GM21360 (cell line): ENCODE results near the gene STK32C.

Source experiments
- ATAC-seq: cut with Tn5 transposase; IDR thresholded peaks from one replicate; pipeline ENCODE4 v1.9.1; 2021; ENCODE audit warnings: mild to moderate bottlenecking, moderate library complexity; ENCODE audit not compliant: unreplicated experiment

STK32C gene

DNA sequence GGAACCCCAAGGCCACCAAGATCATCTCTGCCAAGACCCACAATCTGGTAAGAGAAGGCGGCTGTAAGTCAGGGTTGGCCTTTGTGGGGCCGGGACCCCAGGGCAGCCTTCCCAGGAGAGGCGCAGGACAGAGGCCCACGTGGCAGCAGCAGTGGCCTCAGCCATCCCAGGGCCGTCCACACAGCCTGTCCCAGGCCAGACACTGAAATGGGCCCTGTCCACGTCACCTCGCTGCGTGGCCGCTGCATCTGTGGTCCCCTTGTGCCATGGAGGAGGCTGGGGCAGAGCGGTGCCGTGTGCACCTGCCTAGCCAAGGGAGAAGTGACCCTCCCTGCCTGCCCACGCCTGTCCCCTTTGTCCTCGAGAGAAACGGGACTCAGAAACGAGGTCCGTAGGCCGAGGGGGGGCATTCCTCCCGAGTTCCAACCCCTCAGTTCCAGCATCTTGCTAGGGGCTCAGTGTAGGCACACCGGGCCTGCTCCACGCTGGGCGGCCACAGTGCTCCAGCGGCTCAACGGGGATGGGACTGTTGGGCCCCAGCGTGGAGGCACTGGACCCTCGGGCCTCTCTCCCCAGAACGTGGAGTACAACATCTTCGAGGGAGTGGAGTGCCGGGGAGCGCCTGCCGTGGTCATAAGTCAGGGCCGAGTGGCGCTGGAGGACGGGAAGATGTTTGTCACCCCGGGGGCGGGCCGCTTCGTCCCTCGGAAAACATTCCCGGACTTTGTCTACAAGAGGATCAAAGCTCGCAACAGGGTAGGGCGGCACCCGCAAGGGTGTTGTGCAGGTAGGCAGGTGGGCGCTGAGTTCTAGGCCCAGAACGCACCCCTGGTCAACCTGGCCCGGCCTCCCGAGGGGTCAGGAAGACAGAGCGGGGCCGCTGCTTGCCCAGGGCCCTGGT is 105.4 kb downstream of the STK32C start:
- ATAC-seq = no peak

DNA sequence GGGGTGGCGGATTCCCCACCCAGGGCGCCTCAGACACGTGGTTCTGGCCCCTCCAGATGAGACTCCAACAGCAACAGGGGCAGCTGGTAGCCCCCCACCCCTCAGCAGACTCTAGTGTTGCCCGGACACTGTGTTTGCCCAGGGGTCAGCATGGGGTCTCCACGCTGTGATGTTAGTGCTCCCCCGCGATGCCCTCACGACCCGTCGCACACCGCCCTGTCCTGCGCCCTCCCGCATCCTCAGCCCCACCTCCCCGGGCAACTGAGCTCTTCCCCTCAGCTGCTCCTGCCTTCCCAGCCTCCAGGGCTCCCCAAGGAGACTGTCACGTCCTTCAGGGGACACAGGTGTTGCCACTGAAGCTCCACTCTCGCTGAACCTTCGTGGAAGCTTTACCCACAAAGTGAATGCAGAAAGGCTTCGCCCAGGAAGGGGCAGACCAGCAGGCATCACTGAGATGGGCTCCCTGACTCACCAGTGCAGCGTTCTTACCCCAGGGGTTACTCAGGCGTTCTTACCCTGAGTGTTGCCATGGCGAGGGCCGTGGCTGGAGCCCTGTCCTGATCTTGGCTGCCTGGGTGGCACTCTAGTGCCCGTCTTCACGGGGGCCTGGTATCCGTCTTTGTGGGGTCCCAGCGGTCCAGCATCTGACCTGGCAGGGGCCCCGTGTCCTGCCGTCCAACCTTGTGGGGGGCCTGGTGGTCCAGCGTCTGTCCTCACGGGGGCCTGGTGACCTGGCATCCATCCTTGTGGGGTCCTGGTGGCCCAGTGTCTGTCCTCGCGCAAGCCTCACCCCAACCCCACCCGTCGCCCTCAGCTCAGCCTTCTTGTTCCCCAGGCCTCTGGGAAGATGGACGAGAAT is 106.4 kb downstream of the STK32C start:
- no peak for ATAC-seq

DNA sequence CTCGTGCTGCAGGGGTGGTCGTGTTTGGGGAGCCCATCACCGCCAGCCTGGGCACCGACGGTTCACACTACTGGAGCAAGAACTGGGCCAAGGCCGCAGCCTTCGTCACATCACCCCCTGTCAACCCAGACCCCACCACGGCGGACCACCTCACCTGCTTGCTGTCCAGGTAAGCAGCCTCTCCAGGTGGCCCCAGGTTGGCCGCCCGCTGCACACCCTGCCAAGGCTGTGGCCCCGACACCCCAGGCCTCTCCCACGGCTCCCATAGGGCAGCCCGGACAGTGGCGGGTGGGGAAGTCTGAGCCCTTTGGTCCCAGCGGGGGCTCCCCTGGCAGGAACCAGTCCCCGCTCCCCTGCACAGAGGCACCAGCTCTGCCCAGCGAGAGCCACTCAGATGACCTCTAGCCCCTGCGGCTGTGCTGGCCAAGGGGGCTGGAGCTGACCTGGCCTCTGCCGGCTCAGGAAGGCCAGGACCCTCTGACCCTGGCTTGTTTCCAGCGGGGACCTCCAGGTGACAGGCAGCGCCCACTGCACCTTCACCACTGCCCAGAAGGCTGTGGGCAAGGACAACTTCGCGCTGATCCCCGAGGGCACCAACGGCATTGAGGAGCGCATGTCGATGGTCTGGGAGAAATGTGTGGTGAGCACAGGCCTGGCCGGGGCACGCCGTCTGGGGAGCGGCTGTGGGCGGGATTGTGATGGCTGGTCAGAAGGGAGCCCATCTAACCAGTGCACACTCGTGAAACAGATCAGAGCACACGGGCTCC is 107.2 kb downstream of the STK32C start:
- no peak for ATAC-seq

DNA sequence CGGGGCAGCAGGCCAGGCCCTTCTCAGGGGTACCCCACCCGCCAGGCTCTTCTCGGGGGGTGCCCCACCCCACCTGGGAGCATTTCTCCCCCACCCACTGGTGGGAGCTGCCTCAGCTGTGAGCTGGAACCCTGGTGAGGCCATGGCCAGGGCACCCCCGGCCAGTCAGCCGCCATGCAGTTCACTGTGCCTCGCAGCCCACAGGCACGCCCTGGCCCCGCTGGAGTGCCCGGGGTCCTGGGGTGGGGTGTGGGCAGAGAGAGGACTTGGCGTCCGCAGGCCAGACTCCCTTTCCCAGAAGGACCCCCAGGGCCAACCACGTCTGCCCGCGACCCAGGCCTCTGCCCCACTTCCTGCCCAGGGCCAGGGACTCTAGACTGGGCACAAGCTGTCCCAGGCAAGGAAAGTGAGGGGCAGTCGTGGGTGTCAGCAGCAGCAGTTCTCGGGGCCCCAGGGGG is 107.9 kb downstream of the STK32C start:
- ATAC-seq = no peak

DNA sequence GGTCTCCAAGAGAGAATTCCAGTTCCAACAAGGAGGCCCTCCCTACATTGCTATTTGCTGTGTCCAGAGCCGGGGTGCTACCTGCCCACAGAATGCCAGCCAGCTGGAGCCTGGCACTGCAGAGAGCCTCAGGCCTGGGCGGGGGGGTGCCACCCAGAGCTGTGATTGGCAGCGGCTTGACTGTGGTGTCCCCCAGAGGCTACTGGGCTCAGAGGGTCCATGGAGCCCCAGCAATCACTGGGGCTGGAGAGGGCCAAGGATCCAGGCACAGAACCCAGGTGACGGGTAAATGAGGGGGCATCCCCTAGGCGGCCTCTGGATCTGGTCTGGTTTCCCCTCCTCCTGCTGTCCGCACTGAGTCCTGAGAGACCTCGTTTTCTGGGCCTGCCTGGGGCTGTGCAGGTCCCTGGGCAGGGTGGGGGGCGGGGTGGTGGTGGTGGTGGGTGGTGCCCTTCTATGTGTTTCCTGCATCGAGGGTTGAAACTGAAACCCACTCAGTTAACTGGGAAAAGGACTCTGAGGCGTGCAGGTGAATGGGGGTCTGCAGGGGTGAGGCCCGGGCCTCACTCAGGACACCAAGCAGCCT is 108.4 kb downstream of the STK32C start:
- no peak for ATAC-seq

DNA sequence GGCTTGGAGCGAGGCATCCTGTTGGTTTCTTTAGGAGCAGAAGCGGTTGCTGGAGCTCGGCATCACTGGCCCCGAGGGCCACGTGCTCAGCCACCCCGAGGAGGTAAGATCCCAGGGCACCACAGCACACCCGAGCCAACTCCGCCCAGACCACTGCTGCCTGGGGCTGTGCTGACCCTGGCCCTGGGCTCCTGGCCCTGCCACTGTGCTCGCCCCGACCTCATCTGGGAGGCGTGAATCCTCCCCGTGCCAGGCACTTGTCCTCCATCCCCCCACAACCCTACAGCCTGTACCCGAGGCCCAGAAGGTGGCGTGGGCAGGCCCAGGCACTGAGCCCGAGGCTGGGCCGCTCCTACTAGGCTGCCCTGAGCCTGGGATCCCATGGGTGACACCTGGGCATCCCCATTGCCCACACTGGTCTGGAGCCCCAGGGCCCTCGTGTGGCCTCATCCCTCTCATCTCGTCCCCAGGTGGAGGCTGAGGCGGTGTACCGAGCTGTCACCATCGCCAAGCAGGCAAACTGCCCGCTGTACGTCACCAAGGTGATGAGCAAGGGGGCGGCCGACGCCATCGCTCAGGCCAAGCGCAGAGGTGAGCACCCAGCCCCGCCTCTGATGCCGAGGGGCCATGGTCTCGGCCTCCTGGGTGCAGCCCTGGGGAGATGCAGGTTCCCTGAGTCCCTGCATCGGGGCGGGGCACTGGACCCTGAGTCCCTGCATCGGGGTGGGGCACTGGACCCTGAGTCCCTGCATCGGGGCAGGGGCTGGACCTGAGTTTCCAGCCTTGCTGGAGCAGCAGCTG is 109.2 kb downstream of the STK32C start:
- ATAC-seq = no peak

DNA sequence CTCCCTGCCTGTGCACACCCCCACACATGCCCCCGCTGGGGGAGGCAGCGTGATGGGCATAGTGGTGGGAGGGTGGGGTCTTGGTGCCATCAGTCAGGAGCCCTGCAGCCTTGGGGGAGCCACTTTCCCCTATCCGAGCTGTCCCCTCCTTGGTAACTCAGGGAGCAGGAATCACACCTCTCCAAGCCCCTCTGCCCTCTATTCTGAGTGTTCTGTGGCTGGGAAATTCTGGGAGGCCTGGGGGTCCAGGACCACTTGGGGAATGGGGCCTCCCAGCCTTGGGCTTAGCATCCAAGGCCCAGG is 109.7 kb downstream of the STK32C start:
- ATAC-seq = no peak

DNA sequence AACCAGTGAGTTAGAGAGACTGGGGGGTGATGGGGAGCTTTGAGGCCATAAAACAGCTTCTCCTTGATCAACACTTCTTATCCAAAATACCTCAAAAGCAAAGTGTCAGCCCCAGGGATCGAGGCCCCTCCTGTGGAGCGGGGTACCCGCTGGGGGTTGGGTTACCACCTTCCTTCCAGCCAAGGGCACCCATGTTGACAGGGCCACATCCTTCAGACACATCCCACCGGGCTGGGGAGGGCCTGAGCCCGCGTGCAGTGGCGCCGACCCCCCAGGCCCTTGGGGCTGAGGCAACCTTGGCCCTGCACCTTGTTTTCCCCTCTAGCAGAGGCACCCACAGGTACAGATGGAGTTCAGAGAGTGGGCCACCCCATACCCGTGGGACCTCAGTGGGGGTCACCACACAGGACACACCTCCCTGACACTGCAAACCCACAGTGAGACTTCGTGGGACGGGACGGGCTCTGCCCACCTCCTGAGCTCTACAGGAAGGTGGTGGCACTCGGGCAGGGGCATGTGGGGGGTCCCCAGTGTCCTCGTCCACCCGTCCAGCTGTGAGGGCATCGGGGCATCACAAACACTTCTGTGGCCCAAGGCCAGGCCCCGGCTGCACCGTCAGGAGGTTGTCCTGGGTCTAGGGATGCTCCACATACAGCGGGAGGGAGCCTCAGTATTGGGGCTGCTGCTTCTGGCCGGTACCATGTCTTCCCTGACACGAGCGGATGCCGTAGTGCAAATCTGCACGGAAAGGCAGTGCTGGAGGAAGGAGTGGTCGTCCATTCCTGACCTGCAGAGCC is 110.3 kb downstream of the STK32C start:
- no peak for ATAC-seq

DNA sequence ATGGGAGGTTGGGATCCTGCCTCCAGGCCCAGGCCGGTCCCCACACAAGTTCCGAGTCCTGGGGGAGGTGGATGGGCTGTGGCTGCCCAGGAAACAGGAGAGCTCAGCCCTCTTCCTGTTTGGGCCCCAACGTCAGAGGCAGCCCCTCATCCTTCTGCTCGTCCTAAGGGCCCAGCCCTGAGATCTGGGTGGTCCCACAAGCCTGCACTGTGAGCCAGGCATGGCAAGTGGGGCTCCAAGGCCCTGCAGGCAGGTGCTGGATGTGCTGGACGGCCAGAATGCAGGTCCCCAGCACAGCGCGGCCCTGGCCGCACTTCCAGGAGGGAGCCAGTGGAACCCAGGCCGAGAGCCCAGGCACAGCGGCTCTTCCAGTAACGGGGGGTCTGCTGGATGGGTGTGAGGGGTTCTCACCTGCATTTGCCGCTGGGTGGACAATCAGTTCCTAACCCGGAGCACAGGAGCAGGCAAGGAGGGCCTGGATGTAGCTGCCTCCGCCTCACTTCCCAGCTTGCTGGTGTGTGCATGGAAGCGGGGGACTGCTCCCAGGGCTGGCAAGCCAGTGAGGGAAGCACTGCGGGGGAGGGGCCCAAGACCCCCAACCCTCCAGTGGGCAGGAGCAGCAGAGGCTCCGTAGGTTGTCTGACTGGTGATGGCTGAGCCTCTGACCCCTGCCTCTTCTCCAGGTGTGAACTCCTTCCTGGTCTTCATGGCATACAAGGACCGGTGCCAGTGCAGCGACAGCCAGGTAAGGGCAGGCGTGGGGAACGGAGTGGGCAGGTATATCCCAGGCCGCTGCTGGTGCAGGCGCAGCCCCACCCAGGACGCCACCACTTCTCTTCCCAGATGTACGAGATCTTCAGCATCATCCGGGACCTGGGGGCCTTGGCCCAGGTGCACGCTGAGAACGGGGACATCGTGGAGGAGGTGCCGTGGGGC is 111.3 kb downstream of the STK32C start:
- ATAC-seq = no peak

DNA sequence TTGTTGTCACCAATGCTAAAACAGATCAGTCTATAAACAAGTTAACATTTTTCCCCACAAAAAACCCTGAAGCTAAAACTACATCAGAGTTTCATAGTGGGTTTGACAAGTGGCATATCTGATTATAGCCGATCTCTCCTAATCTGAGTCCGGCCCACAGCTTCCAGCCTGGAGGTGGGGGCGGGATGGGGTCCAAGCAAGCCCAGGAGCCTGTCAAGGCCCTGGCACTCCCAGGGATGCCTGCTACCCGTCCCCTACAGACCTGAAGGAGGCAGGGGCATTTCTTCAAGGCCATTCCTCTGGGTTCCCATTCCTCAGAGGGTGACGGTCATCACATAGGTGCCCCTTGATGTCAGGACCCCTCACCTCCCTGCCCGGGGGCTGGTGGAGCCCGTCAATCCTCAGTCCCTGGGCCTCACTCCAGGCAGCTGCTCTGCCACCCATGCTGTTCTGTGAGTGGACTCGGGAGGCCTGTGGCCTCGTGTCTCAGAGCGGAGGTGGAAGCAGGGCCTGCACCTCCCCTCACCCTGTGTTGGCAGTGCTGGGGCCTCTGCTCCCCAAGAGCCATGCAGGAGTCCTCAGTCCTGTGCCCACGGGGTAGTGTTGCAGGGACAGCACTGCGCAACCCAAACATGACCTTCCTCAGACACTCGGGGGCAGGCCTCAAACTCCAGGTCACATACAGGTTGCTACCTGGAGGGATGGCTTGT is 112.2 kb downstream of the STK32C start:
- no peak for ATAC-seq

DNA sequence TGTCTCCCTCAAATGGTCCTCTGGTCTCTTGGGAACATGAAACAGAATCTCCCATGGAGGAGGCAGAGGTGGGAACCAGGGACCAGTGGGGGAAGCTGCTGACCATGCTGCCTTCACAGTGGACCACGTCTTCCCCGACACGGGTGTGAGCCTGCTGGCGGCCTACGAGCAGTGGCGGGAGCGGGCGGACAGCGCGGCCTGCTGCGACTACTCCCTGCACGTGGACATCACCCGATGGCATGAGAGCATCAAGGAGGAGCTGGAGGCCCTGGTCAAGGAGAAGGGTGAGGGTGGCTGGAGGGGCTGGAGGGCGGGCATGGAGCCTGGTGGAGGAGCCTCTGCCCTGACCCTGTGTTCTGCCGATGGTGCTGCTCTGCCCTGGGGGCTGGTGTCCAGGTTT is 113.0 kb downstream of the STK32C start:
- ATAC-seq = no peak

DNA sequence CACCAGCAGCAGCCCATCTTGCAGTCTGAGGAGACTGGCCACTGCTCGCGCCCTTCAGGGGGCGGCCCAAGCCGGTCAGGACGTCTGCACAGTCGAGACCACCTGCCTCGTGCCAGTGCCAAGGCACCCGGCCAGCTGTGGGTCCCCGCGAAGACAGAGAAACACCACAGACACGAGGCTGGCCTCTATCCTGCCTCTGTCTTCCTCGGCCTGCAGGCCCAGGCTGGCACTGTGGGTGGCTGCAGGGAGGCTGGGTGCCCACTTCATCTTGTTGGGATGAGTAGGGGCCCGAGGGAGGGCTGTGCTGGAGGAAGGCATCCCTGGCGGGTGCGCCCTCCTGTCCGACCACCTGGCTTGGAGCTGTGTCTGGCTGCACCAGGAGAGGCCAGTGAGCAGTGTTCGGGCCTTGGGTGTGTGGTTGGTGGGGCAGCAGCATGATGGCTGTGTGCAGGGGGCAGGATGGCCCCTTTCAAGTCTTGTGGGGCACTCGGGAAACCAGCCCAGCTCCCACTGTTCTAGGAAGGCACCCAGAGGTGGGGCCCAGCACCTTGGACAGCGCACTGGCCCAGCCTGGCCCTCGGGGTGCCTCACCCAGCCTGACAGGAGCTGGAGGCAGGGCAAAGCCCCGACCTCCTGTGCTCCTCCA is 113.7 kb downstream of the STK32C start:
- ATAC-seq = no peak

DNA sequence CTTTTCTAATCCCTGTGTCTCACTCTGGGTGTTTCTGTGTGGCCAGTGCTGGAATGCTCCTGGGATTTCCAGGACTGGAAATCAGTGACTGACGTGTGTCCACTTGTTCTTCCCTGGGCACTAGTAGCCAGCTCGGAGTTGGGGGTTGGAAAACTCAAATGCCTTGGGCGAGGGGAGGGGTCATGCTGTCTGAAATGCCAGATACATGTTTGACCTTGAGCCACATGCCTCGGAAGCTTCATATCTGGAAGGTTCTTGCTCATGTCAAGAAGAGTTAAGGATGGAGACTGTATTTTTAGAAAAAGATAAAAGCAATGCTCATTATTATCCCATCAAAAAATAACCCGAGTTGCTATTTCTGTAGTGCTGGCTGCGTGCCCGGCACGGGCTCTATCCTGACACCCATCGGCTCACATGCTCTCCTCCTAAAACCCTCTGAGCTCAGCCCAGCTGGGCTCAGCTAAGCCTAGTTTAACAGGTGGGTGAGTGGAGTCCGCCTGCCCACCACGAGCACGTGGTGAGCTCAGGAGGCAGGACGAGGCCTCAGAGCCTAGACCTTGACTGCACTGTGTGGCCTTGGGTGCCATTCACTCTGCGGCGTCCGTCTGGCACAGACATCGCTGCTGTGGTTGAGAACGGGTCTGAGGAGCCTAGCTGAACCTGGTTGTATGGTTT is 114.6 kb downstream of the STK32C start:
- ATAC-seq = no peak

DNA sequence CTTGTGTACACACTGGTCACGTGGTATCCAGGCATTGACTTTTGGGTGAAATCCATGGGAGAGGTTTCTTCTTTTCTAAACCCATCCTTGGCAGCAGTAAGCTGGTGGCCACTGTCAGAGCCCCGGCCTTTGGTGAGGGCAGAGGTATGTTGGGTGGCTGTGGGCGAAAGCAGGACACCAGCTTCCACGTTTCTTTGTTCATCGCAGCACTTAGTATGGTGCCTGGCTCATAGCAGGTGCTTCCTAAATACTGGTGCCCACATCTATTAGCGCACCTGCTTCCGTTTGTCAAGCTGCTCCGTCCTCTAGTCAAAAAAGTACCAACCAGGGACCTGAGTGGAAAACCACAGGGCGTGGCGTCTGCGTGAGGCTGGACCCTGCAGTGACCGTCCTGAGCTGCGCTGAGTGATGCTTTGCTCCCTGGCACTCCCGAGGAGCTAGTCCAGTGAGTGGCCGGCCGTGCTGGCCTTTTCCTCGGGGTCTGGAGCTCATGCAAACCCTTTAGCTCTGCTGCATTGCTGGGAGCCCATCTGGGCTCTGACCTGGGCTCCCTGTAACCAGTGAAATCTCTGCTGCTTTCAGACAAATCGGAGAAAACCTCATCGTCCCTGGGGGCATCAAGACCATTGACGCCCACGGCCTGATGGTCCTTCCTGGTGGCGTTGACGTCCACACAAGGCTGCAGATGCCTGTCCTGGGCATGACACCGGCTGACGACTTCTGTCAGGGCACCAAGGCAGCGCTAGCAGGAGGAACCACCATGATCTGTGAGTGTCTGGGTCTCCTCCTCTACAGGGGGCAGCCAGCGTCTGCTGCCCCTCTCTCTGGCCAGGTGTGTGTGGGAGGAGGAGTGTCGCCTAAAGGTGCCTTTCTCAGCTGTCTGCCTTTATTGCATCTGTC is 115.4 kb downstream of the STK32C start:
- no peak for ATAC-seq

DNA sequence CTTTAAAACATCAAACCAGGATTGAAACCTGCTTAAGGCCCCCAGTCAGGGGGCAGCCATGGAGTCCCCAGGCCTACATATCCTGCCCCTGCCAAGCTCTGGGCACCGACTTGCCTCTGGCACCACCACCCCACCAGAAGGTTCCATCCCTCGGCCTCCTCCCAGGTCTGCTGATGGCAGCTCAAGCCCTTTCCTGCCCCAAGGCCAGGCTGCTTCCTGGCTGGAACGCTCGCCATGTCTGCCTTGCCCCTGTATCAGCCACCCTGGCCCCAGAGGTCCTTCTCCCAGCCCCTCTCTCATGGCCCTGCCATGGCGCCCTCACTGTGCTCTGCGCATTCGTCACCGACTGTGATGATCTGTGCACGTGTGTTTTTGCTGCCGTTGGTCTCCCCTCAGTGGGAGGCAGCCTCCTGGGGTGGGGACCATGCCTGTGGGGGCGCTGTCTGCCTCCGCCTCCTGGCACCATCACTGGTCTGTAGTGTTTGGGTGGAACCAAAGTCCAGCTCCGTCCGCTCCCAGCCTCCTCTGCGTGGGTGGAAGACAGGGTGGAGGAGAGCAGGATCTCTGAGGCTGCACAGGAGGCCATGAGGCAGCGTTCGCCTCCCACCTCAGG is 117.8 kb downstream of the STK32C start:
- ATAC-seq = no peak
